ENCODE results near the gene TRIM50.
A peak's percentile ranks its signal among the peaks of the same experiment; 100 is the strongest.
"Not testable (repeated sequence)": the region's sequence is repeated elsewhere in the genome, so short reads cannot be mapped to it uniquely, and the experiment has no call there.

Gene TRIM50

GRCh38 chr7:73327922-73328321 lies at the start of gene TRIM50, which contains the start of gene FKBP6:
Gene TRIM50 (minus strand): TSS chr7:73328082. CDS start chr7:73324787, 3,295 bp downstream.
Gene FKBP6 (plus strand): TSS chr7:73328161. CDS start chr7:73328429, 268 bp downstream.
- not testable (repeated sequence) for H4K20me1 ChIP-seq; H3K36me3 ChIP-seq; H3K9ac ChIP-seq; H3K4me3 ChIP-seq; H3K27ac ChIP-seq; H3K9me3 ChIP-seq (replicated peaks in 1 of 11); H3K27me3 ChIP-seq
- Histone ChIP-seq H3K4me1 (peaks cover 15 to 49% (median 19%) of the 10 kb centered on the region in 10 experiments), H3K4me2 (peak within 1 kb of the TSS in 3 of 11 experiments; percentile 75 to 84 (median 80); a peak in 3 of 22 replicates)

GRCh38 chr7:73376671-73377412 lies 49.0 kb upstream of the TRIM50 start:
- peak overlapping the region in 3 of 11 experiments; percentile 24 to 65 (median 47); a peak in 6 of 22 replicates for H3K4me2 ChIP-seq
- TF ChIP-seq Cebpa-rat (IDR thresholded peaks at IDR 0.05): no peak

GRCh38 chr7:73376262-73376661 lies 48.4 kb upstream of the TRIM50 start:
- Histone ChIP-seq H3K4me2 (peak overlapping the region in 3 of 11 experiments; percentile 24 to 65 (median 47); a peak in 5 of 22 replicates), H3K27me3 (peaks cover 16 to 33% (median 28%) of the 10 kb centered on the region in 11 experiments), H3K4me1 (peaks cover 6 to 48% (median 19%) of the 10 kb centered on the region in 10 experiments; a peak in 17 of 20 replicates), H3K9me3 (replicated peaks in 1 of 11) (peaks cover 7 to 29% (median 13%) of the 10 kb centered on the region in 11 experiments; a peak in 19 of 22 replicates)
- H3K9ac ChIP-seq, H4K20me1 ChIP-seq, H3K27ac ChIP-seq, H3K4me3 ChIP-seq, H3K36me3 ChIP-seq: not testable (repeated sequence)

More at GRCh38 chr7:73376671-73377412, 49.0 kb upstream of the TRIM50 start:
- Histone ChIP-seq H3K27me3 (peaks cover 16 to 33% (median 28%) of the 10 kb centered on the region in 11 experiments), H3K4me3 (no peak overlapping the region), H4K20me1 (no peaks in the 10 kb centered on the region), H3K36me3 (no peaks in the 10 kb centered on the region; a peak in 1 of 22 replicates), H3K9me3 (replicated peaks in 1 of 11) (peaks cover 7 to 35% (median 17%) of the 10 kb centered on the region in 11 experiments; a peak in 19 of 22 replicates), H3K27ac (no peak overlapping the region), H3K9ac (no peak overlapping the region), H3K4me1 (peaks cover 6 to 50% (median 19%) of the 10 kb centered on the region in 10 experiments; a peak in 17 of 20 replicates)

GRCh38 chr7:73373741-73374140 lies 45.9 kb upstream of the TRIM50 start:
- no peak for TF ChIP-seq Cebpa-rat (IDR thresholded peaks at IDR 0.05)
- Histone ChIP-seq H3K9me3 (replicated peaks in 1 of 11) (peaks cover 0 to 13% (median 0%) of the 10 kb centered on the region in 11 experiments; a peak in 2 of 22 replicates), H3K4me3 (no peak overlapping the region), H3K27ac (no peak overlapping the region), H3K9ac (no peak overlapping the region), H3K4me1 (peaks cover 0 to 37% (median 7%) of the 10 kb centered on the region in 10 experiments; a peak in 15 of 20 replicates), H3K27me3 (peaks cover 16 to 33% (median 28%) of the 10 kb centered on the region in 11 experiments), H4K20me1 (no peaks in the 10 kb centered on the region), H3K4me2 (no peak overlapping the region), H3K36me3 (no peaks in the 10 kb centered on the region)

- no peaks in the 10 kb centered on the region for H4K20me1 ChIP-seq
- no peaks in the 10 kb centered on the region for H3K9me3 ChIP-seq (replicated peaks in 1 of 11)
- no peak overlapping the region; a peak in 1 of 22 replicates for H3K9ac ChIP-seq
- no peak overlapping the region for H3K27ac ChIP-seq
- 0 out of 22 replicates have a peak overlapping the region, but pooled peaks of 1 of the 11 experiments have one; percentile 18 for H3K4me2 ChIP-seq
- H3K27me3 ChIP-seq: no peaks in the 10 kb centered on the region; a peak in 1 of 22 replicates
- TF ChIP-seq Cebpa-rat (IDR thresholded peaks at IDR 0.05): no peak
- peaks cover 19 to 38% (median 26%) of the 10 kb centered on the region in 10 experiments for H3K4me1 ChIP-seq
- H3K4me3 ChIP-seq: no peak overlapping the region
- H3K36me3 ChIP-seq: no peaks in the 10 kb centered on the region
Observed at GRCh38 chr7:73369622-73370021, 41.7 kb upstream of the TRIM50 start.

- H3K9me3 ChIP-seq (replicated peaks in 1 of 11): no peaks in the 10 kb centered on the region
- peaks cover 19 to 43% (median 26%) of the 10 kb centered on the region in 10 experiments for H3K4me1 ChIP-seq
Observed at GRCh38 chr7:73369009-73369408, 41.1 kb upstream of the TRIM50 start.

GRCh38 chr7:73366990-73367389 lies 39.1 kb upstream of the TRIM50 start:
- peak overlapping the region in 5 of 11 experiments; percentile 11 to 42 (median 35); a peak in 2 of 22 replicates for H3K27ac ChIP-seq
- H3K27me3 ChIP-seq: no peaks in the 10 kb centered on the region; a peak in 1 of 22 replicates
- H3K9ac ChIP-seq: 0 out of 22 replicates have a peak overlapping the region, but pooled peaks of 1 of the 11 experiments have one; percentile 7
- H3K36me3 ChIP-seq: no peaks in the 10 kb centered on the region
- H3K4me3 ChIP-seq: no peak overlapping the region
- H4K20me1 ChIP-seq: no peaks in the 10 kb centered on the region
- no peak for TF ChIP-seq Cebpa-rat (IDR thresholded peaks at IDR 0.05)
- no peaks in the 10 kb centered on the region for H3K9me3 ChIP-seq (replicated peaks in 1 of 11)
- peaks cover 19 to 45% (median 26%) of the 10 kb centered on the region in 10 experiments for H3K4me1 ChIP-seq
- H3K4me2 ChIP-seq: peak overlapping the region; percentile 46 to 84 (median 62)

More at GRCh38 chr7:73369009-73369408, 41.1 kb upstream of the TRIM50 start:
- Histone ChIP-seq H3K4me2 (0 out of 22 replicates have a peak overlapping the region, but pooled peaks of 1 of the 11 experiments have one; percentile 18), H3K36me3 (no peaks in the 10 kb centered on the region), H3K4me3 (no peak overlapping the region), H3K27me3 (no peaks in the 10 kb centered on the region; a peak in 1 of 22 replicates), H3K27ac (no peak overlapping the region), H4K20me1 (no peaks in the 10 kb centered on the region), H3K9ac (no peak overlapping the region; a peak in 1 of 22 replicates)
- TF ChIP-seq Cebpa-rat (IDR thresholded peaks at IDR 0.05): no peak

- Histone ChIP-seq H3K4me1 (peaks cover 19 to 45% (median 28%) of the 10 kb centered on the region in 10 experiments), H3K9ac (no peak overlapping the region), H3K4me3 (no peak overlapping the region), H3K36me3 (no peaks in the 10 kb centered on the region), H3K27ac (no peak overlapping the region), H3K9me3 (replicated peaks in 1 of 11) (no peaks in the 10 kb centered on the region), H3K27me3 (no peaks in the 10 kb centered on the region; a peak in 1 of 22 replicates), H3K4me2 (peak overlapping the region in 9 of 11 experiments; percentile 46 to 84 (median 63); a peak in 19 of 22 replicates), H4K20me1 (no peaks in the 10 kb centered on the region)
- TF ChIP-seq Cebpa-rat (IDR thresholded peaks at IDR 0.05): no peak
Observed at GRCh38 chr7:73366127-73366526, 38.2 kb upstream of the TRIM50 start.

Data from BLaER1 treated with 17β-estradiol and CSF1 and Interleukin-3, amounts not matched to agents 10 nM and 100 nM (cell line).